ENCODE data around the gene MTX3.

MTX3 gene, protein sequence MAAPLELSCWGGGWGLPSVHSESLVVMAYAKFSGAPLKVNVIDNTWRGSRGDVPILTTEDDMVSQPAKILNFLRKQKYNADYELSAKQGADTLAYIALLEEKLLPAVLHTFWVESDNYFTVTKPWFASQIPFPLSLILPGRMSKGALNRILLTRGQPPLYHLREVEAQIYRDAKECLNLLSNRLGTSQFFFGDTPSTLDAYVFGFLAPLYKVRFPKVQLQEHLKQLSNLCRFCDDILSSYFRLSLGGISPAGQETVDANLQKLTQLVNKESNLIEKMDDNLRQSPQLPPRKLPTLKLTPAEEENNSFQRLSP

DNA sequence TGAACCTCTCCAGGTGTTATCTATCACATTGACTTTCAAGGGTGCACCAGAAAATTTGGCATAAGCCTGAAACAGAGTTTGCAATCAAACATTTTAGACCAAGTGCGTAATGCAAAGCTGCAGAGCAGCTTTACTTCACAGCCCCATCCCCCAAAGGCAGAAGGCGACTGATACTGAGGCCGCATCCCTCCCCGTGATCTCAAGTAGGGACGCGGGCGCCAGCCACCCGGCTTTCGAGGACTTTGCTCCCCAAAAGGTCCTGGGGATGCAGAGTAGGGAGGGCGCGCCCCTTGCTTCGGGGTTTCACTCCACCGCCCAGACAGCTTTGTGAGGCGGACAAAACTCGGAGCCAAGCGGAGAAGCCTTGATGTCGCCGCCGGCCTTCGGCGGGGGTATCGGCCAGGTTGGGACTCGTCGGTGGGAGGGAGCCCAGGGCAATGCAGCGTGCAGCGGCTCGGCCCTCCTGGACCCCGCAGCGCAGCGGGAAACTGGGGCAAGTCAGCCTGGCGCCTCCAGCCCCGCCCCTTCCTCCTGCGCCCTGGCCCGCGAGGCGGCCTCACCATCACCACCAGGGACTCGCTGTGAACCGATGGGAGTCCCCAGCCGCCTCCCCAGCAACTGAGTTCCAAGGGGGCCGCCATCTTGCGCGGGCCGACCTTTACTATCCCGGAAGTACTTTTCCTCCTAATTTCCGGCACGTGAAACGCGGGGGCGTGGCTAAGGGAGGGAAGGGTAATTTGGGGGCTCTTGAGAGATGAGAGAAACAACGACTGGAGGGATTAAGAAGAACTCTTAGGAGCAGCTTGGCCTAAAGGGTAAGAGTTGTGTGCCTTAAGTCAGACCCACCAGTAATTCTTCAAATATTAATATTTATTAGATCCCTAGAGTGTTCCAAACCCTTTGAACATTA is at the start of gene MTX3:
TSS of gene MTX3 (minus strand) at position 665 of the 910 bp plus-strand sequence. CDS start at position 641, 24 bp downstream.
- TF ChIP-seq, protein P1, sequence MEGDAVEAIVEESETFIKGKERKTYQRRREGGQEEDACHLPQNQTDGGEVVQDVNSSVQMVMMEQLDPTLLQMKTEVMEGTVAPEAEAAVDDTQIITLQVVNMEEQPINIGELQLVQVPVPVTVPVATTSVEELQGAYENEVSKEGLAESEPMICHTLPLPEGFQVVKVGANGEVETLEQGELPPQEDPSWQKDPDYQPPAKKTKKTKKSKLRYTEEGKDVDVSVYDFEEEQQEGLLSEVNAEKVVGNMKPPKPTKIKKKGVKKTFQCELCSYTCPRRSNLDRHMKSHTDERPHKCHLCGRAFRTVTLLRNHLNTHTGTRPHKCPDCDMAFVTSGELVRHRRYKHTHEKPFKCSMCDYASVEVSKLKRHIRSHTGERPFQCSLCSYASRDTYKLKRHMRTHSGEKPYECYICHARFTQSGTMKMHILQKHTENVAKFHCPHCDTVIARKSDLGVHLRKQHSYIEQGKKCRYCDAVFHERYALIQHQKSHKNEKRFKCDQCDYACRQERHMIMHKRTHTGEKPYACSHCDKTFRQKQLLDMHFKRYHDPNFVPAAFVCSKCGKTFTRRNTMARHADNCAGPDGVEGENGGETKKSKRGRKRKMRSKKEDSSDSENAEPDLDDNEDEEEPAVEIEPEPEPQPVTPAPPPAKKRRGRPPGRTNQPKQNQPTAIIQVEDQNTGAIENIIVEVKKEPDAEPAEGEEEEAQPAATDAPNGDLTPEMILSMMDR (IDR thresholded peaks at IDR 0.05; ENCODE audit: low read depth, low read length) = no peak
- peak; percentile 44 for DNase-seq (ENCODE audit: extremely low read depth, low read depth)

GRCh38 chr5:80039650-80040049 is 48.6 kb upstream of the MTX3 start:
- TF ChIP-seq, protein P1 (IDR thresholded peaks at IDR 0.05; ENCODE audit: low read depth, low read length) = no peak
- no peak for DNase-seq (ENCODE audit: extremely low read depth, low read depth)

DNA sequence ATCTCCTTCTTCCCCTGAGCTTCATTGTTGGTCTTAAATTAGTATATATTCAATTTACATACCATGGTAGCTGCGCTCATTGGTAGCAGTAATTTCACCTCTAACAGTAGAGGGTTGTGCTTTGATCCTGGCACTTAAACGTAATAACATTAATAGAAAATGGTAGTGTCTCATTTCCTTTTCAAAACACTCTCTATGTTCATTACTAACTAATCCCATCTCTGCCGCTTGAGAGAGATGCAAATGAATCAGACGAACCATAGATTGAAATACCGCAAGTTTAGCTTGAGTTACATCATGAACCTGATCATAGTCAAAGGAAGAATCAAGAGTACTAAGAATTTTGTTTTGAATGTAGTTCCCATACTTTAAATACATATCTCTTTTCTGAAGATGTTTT is 46.3 kb upstream of the MTX3 start:
- DNase-seq (ENCODE audit: extremely low read depth, low read depth) = no peak
- TF ChIP-seq, protein P1 (IDR thresholded peaks at IDR 0.05; ENCODE audit: low read depth, low read length) = no peak

GRCh38 chr5:80036615-80037014 is 45.6 kb upstream of the MTX3 start:
- DNase-seq (ENCODE audit: extremely low read depth, low read depth) = no peak
- TF ChIP-seq, protein P1 (IDR thresholded peaks at IDR 0.05; ENCODE audit: low read depth, low read length) = no peak

DNA sequence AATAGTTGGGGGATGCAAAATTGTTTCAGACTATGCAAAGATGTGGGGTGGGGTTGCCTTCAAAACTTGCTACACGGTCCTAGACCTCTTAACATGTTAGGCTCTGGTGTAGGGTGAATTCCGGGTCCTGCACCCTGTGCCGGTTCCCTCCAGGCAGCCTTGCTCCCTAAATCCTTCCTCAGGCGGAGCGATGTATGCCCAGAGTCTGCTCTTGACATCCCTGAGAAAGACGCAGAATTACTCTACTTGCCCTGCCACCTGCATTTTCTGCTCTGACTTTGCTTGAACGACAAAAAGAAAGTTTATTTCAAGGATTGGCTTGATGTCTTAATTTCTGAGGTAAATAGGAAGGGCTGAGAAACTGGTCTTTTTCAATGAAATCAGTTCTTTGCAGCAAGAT is 44.8 kb upstream of the MTX3 start:
- TF ChIP-seq, protein P1 (IDR thresholded peaks at IDR 0.05; ENCODE audit: low read depth, low read length) = no peak
- DNase-seq (ENCODE audit: extremely low read depth, low read depth) = no peak

DNA sequence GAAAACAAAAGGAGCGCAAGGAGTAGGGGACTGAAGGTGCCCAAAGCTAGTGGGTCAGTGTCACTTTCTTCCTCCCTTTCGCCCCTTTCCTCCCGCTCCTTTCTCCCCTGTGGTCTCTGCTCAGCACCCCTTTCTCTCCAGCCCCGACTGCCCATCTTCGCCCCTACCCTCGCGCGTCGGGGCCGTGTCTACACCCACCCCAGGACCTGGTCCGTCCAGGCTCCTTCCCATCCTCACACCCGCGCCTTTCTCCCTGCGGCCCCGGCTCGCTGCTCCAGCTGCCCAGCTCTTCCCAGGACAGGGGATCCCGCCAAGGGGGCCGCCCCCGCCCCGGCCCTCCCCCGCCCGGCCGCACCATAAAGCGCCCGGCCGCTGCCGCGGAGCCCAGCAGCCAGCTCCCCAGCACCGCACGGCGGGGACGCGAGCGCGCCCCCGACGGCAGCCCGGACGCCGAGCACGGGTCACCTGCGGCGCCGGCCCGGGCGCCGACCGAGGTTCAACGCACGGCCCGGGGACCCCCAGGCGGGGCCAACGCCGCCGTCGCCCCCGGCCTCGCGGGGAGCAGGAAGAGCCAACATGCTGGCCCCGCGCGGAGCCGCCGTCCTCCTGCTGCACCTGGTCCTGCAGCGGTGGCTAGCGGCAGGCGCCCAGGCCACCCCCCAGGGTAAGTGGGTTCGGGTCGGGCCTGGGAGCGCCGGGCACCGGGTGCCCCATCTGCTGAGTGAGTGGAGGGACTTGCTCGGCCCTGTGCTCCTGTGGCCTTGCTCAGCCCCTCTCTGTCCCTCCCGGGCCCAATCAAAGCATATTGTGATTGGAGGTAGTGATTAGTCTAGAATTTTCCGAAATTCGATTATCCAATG is 44.1 kb upstream of the MTX3 start, which contains the start of gene THBS4:
TSS of gene THBS4 (plus strand) at position 387 of the 860 bp plus-strand sequence. CDS start at position 577, 190 bp downstream.
- TF ChIP-seq, protein P1 (IDR thresholded peaks at IDR 0.05; ENCODE audit: low read depth, low read length) = no peak
- no peak for DNase-seq (ENCODE audit: extremely low read depth, low read depth)
